Smooth muscle cell (in vitro differentiated cells): ENCODE results near the gene RRP1B. TPM values are rescaled to one million over a fixed set of nuclear protein-coding genes. Genes with fewer than 3 reads are reported as not detected.

Experiments
- DNase-seq: peaks from one replicate; lab custom pipeline; 2025; ENCODE audit not compliant: unreplicated experiment; lab: John Stamatoyannopoulos, UW
- H2AFZ ChIP-seq: fragments of 200-600 bp; sonication (generic); 2 replicates; pipeline ENCODE4 v1.6.0; 2016; ENCODE audit warnings: antibody characterized with exemption, low read depth, mild to moderate bottlenecking
- H3F3A ChIP-seq: fragments of 200-600 bp; sonication (generic); 2 replicates; pipeline ENCODE4 v1.6.0; 2017; ENCODE audit warnings: antibody characterized with exemption, low read depth
- H3K27ac ChIP-seq: fragments of 200-600 bp; sonication (generic); 2 replicates; pipeline ENCODE4 v1.5.1; 2016; ENCODE audit warnings: low read depth, mild to moderate bottlenecking
- H3K27me3 ChIP-seq: fragments of 200-600 bp; sonication (generic); 2 replicates; pipeline ENCODE4 v1.6.1; 2016; ENCODE audit warnings: low read depth, mild to moderate bottlenecking
- H3K36me3 ChIP-seq: fragments of 200-600 bp; sonication (generic); 2 replicates; pipeline ENCODE4 v1.5.1; 2016; ENCODE audit warnings: low read depth
- H3K4me1 ChIP-seq: fragments of 200-600 bp; sonication (generic); 2 replicates; pipeline ENCODE4 v1.5.1; 2016; ENCODE audit warnings: low read depth
- H3K4me2 ChIP-seq: fragments of 200-600 bp; sonication (generic); 2 replicates; pipeline ENCODE4 v1.6.0; 2016; ENCODE audit warnings: mild to moderate bottlenecking
- H3K4me3 ChIP-seq: fragments of 200-600 bp; sonication (generic); 2 replicates; pipeline ENCODE4 v1.5.1; 2016; ENCODE audit warnings: mild to moderate bottlenecking
- H3K79me2 ChIP-seq: fragments of 200-600 bp; sonication (generic); 2 replicates; pipeline ENCODE4 v1.6.0; 2016; ENCODE audit warnings: low read depth, mild to moderate bottlenecking
- H3K9ac ChIP-seq: fragments of 200-600 bp; sonication (generic); 2 replicates; pipeline ENCODE4 v1.6.0; 2016; ENCODE audit warnings: low read depth
- H3K9me3 ChIP-seq: fragments of 200-600 bp; sonication (generic); replicated peaks from 2 replicates; pipeline ENCODE4 v1.5.1; 2016; ENCODE audit warnings: low read depth
- H4K20me1 ChIP-seq: fragments of 200-600 bp; sonication (generic); 2 replicates; pipeline ENCODE4 v1.6.0; 2016; ENCODE audit warnings: low read depth
- CTCF ChIP-seq: fragments of 200-600 bp; sonication (generic); IDR thresholded peaks from 2 replicates; pipeline ENCODE4 v1.5.1; 2017; ENCODE audit warnings: borderline replicate concordance, mild to moderate bottlenecking, antibody characterized with exemption; ENCODE audit not compliant: insufficient read depth, poor library complexity, severe bottlenecking
- WGBS: methylation state at CpG from one replicate; pipeline ENCODE4 v1.1.7; 2016; ENCODE audit warnings: low lambda C conversion rate; 5-methylcytosine and 5-hydroxymethylcytosine counted together
- polyA plus RNA-seq: library from polyadenylated mRNA; unstranded; fragments of >200 nt; fragmentation: Nextera tagmentation; extraction: Ambion mirVana; gene quantifications from 2 replicates; pipeline ENCODE4 v1.2.1, GENCODE V29; 2016
- total RNA-seq: library from RNA; depleted of rRNA; stranded (reverse); fragments of >200 nt; gene quantifications from 2 replicates; pipeline ENCODE4 v1.2.3, GENCODE V29; 2014

The RRP1B gene
- total and polyA plus RNA-seq, 2 experiments from 2014 or later, result 10.6 to 19.3 TPM

GRCh38 chr21:43658088-43658741 lies 1.1 kb upstream of the RRP1B start:
- peaks cover 37% of the 10 kb centered on the region for H3K79me2 ChIP-seq
- TF ChIP-seq CTCF, result no peak
- H4K20me1 ChIP-seq, result peaks cover 5% of the 10 kb centered on the region
- H3K4me1 ChIP-seq, result peaks cover 15% of the 10 kb centered on the region
- H3K27me3 ChIP-seq, result no peaks in the 10 kb centered on the region
- no peak overlapping the region for H2AFZ ChIP-seq
- no peak for DNase-seq
- H3K36me3 ChIP-seq, result no peaks in the 10 kb centered on the region
- no peak overlapping the region for H3K9ac ChIP-seq
- H3F3A ChIP-seq, result no peaks in the 10 kb centered on the region
- no peak overlapping the region for H3K4me3 ChIP-seq
- no peak overlapping the region for H3K4me2 ChIP-seq
- H3K9me3 ChIP-seq, result no peaks in the 10 kb centered on the region
- H3K27ac ChIP-seq, result no peak overlapping the region
- 96% methylated on average over 48 of the region's 48 CpGs for WGBS

- DNase-seq, result no peak
These were observed 608 bp upstream of the RRP1B start for GRCh38 chr21:43658769-43659135.

GRCh38 chr21:43662286-43662685 lies 2.9 kb downstream of the RRP1B start:
- Histone ChIP-seq H3K36me3 (peaks cover 3% of the 10 kb centered on the region), H3K4me3 (no peak overlapping the region), H3K4me1 (peaks cover 15% of the 10 kb centered on the region), H3K4me2 (no peak overlapping the region), H3K9me3 (no peaks in the 10 kb centered on the region), H4K20me1 (peaks cover 8% of the 10 kb centered on the region), H3K27ac (no peak overlapping the region), H3F3A (no peaks in the 10 kb centered on the region), H3K79me2 (peaks cover 75% of the 10 kb centered on the region), H2AFZ (no peak overlapping the region), H3K27me3 (no peaks in the 10 kb centered on the region), H3K9ac (no peak overlapping the region)
- no peak for TF ChIP-seq CTCF
- no peak for DNase-seq
- 94% methylated on average over 6 of the region's 6 CpGs for WGBS

More at GRCh38 chr21:43658769-43659135, 608 bp upstream of the RRP1B start:
- no peaks in the 10 kb centered on the region for H3K36me3 ChIP-seq
- peak overlapping the region; percentile 79 for H3K9ac ChIP-seq
- WGBS, result 95% methylated on average over 23 of the region's 23 CpGs
- peak overlapping the region; percentile 95 for H3K4me2 ChIP-seq
- H2AFZ ChIP-seq, result peak overlapping the region; percentile 94
- H3K4me3 ChIP-seq, result peak overlapping the region; percentile 98
- H3K27ac ChIP-seq, result peak overlapping the region; percentile 87
- H3K9me3 ChIP-seq, result no peaks in the 10 kb centered on the region
- H3F3A ChIP-seq, result no peaks in the 10 kb centered on the region
- peaks cover 42% of the 10 kb centered on the region for H3K79me2 ChIP-seq
- no peak for TF ChIP-seq CTCF
- H4K20me1 ChIP-seq, result peaks cover 5% of the 10 kb centered on the region
- no peaks in the 10 kb centered on the region for H3K27me3 ChIP-seq
- peaks cover 15% of the 10 kb centered on the region for H3K4me1 ChIP-seq

GRCh38 chr21:43663033-43663432 lies 3.7 kb downstream of the RRP1B start:
- Histone ChIP-seq H3K4me3 (no peak overlapping the region), H3K4me2 (no peak overlapping the region), H3K27me3 (no peaks in the 10 kb centered on the region), H3K36me3 (peaks cover 3% of the 10 kb centered on the region), H3K9me3 (no peaks in the 10 kb centered on the region), H3K4me1 (peaks cover 15% of the 10 kb centered on the region), H3K79me2 (peaks cover 83% of the 10 kb centered on the region), H4K20me1 (peaks cover 11% of the 10 kb centered on the region), H2AFZ (no peak overlapping the region), H3K9ac (no peak overlapping the region), H3F3A (no peaks in the 10 kb centered on the region), H3K27ac (no peak overlapping the region)
- no peak for DNase-seq
- TF ChIP-seq CTCF, result no peak
- 99% methylated on average over 9 of the region's 9 CpGs for WGBS
